Activated T-helper 1 cell treated with Interleukin-2 at 50 U/mL for 16 hours (primary cell): ENCODE data around the gene NELFB.
A peak's percentile ranks its signal among the peaks of the same experiment; 100 is the strongest.

ENCODE experiments used
- DNase-seq: peaks from one replicate; pipeline ENCODE4 v3.0.0-alpha.2; 2020; ENCODE audit warnings: low read depth

NELFB gene

DNA sequence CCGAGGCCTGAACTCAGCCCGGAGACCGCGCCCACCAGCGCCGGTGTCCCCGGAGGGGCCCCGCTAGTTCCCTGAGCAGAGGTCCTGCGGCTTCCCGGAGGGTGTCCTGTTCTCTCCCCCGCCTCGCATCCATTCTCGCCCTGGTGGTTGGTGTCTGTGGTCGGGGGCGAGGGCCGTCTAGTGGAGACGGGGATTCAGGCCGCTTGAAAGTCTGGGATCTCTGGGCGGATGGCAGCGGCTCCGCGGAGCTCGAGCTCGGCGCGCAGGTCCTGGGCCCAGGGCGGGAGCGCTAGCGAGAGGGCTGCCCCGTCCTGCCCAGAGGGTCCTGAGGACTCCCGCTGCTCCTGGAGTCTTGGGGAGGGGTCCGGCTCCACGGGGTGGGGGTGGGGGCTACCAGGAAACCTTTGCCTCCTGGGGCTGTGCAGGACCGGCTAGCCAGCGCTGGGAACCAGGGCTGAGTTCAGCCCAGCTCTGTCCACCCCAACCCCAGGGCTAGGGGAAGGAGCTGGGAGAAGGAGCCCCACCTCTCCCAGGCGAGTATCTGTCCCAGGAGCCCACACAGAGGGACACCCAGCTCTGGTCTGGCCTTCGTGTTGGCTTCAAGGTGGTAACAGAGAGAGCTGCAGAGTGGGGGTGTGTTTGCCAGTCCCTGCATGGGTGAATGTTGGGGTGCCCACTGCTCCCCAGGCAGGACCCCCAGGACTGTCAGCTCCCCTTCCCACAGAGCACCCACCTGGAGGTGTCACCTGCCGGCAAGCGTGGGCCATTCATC, 26.4 kb downstream of the NELFB start:
- DNase-seq = no peak

DNA sequence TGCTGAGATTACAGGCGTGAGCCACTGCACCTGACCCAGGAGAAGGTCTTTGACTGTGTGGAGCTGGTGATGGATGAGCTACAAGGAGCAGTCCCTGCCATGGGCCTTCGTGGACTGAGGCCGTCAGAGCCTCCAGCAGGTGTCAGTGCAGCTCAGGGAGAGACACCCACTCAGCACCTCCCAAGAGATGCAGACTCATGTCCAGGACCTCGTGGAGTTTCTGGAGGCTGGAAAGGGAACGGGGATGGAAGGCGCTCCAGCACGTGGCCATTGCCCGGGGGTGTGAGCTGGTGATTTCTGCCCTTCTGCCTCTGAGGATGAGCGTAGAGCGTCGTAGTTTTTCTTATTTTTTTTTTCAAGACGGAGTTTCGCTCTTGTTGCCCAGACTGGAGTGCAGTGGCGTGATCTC, 31.9 kb downstream of the NELFB start:
- DNase-seq = no peak

DNA sequence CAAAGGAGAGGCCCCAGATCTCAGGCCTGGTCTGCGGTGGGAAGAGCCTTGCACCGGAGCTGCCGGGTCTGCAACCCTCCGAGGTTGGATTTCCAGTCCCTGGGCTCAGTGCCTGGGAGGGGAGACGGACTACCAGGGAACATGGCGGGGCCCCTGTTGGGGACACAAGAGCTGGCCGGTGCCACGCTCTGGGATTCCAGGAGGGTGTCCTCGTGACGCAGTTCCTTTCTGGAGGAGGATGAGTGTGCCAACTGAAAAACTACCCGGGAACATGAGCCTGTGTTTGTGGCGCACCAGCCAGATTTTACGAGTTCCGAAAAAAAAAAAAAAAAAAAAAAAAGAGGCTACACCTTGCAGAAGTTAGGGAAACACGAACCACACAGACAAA, 38.0 kb downstream of the NELFB start:
- DNase-seq = no peak

DNA sequence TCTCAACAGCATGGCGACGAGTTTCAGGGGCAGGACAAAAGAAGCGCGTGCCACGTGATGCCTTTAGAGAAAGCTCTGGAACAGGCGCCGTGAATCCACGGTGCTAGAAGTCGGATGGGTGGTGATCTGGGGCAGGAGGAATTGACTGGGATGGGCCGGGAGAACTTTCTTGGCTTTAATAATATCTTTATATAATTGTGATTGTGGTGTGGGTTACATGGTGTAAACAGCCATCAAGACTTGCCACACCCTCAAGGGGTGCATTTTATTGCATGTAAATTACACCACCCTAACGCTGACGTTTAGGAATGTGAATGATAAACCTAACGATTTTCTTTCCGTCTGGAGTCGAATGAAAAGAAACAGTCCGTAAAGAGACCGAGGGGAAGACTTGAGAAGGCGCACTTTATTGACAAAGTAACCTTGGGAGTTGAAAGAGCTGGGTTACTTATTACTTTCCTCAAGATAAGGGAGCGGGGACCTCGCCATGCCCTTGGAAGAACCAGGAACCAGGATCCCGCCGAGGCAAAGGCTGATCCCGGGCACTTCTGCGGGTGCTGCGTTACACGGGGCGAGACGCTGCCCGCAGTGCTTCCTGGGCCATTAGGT, 38.5 kb downstream of the NELFB start:
- DNase-seq = no peak

DNA sequence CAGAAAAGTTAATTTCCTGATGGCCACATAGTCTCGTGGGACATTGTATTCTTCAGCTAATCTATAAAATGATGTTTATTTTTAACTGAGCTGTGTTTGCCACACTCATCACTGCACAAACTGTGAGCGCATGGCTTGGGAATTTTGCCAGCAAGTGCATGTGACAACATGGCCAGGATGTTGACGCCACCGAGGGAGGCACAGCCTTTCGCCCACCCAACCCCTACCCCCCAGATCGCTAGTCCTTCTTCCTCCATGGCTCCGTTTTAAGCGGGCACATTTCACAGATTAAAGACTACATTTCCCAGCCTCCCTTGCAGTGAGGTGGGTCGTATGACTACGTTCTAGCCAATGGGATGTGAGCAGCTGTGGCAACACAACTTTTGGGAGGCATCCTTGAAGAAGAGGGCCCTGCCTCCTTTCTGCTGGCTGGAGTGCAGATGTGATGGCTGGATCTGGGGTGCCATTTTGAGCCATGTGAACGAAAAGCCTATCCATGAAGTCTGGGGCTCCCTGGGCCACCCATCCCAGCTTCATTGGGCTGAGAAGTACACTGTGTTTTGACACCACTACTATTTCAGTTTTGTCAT, 39.1 kb downstream of the NELFB start:
- DNase-seq = no peak

DNA sequence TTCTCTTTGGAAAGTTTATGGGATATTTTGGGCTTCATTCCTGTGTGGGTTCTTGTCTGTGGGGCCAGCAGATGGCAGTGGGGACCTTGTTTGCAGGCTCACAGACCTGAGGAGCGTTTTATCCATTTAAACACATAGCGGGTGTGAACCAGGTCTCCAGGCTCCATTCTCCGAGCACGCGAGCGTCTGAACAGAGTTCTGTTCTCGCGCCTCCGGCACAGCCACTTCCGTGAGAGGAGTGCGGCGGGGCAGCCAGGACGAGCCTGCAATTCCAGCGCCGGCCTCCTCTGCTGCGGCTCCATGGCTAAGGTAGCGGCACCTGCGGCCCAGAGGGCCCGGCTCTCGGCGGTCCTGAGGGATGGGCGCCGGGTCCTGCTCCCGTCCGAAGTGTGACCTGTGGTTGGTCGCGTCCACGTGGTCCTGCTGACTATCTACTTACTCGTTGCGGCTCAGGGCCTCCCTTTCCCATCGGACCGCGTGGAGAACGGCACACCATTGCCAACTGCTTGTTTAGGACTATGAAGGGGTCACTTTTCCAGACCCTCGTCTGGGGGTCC, 39.6 kb downstream of the NELFB start:
- no peak for DNase-seq

DNA sequence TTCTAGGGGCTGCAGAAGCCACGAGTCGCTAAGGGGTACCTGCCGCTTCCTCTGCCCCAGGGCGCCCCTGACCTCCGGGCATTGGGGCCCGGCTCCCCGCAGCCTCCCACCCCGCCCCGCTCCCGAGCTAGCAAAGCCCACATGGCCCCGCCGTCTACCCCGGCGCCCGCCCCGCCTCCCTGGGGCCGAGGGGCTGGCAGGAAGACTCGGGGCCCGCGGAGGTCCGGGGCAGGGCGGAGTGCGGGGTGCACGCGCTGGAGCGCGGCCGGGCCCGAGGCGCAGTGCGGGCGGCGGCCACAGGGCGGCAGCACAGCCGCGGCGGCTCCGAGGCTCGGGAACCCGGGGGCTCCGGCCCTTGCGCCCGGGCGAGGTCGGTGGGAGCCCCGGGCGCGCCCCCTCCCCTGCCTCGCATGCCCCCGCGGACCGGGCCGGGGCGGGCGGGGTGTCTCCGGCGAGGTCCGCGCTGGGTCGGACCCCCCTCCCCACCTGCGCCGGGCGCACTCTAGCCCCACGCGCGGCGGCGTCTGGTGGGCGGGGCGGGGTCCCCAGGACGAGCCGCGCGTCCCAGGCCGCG, 40.2 kb downstream of the NELFB start:
- no peak for DNase-seq

DNA sequence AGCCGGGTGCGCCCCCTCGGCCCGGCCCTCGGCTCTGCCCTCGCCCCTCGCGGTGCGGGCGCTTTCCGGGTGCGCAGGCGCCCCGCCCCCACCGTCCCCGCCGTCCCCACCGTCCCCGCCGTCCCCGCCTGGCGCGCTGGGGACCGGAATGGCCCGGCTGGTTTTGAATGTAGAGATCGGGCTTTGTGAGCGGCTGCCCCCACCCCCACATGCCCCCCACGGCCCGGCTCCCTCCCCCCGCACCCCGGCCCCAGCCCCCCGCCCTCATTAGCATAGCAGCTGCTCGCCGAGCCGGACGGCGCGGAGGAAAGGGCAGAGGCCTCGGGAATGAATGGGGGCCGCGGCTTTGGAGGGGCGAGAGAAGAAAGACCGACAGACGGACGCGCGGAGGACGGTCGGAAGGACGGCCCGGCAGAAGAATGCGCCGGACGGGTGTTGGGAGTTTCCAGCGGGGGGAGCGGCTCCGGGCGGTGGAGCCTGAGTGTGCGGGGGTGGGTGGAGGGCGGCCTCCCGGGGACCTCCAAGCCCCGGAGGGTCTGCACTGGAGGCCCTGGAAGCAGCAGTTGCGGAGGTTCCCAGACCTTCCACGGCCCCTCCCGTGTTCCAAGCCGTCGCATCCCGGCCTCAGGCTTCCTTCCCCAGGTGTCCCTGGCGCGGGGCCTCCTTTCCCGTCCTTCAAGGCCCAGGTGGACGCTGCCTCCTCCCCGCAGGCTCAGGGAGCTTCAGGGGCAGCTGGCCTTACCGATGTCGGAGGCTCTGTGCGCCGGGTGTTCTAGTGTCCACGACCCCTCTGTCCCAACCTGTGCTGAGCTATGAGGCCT, 40.9 kb downstream of the NELFB start:
- DNase-seq = no peak

DNA sequence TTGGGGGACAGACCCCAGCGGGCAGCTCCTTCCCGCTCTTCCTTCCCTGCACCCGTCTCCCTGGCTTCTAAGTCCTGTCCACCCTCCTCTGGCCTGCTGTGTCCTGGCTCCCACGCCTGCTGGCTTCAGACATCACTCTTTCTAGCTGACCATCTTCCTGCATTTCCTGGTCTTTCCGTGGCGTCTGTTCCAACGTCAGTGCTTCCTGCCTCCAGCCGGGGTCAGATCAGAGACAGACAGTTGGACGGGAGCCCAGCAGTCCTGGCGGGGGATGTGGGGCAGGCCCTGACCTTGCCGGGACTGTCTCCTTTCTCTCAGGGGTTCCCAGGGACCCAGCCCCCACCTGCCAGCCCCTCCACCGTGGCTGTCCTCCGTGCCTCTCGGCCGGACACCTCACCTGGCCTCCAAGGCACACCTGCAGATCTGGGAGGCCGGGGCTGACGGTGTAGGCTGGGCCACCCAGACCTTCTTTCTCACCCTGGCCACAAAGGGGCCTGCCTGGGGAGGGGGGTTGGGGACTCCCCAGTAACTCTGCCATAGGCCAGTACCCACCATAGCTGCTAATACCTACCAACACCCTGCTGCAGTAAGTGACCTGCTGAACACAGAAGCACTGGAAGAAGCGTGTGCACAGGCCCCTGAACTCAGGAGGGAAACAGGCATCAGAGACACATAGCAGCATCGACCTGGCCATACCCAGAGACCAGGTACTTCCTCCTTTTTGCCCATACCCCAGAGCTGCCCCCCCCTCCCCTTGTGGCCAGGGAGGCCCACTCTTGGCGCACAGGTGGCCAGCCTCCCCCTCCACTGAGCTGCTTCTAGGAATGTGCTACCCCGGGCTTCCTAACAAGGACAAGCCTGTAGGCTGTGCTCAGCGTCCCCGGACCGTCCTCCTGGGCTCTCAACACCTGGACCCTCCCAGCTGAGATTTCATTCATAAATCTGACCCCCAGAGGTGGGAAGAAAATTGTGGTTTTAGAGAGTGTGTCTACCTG, 41.8 kb downstream of the NELFB start:
- DNase-seq = no peak

DNA sequence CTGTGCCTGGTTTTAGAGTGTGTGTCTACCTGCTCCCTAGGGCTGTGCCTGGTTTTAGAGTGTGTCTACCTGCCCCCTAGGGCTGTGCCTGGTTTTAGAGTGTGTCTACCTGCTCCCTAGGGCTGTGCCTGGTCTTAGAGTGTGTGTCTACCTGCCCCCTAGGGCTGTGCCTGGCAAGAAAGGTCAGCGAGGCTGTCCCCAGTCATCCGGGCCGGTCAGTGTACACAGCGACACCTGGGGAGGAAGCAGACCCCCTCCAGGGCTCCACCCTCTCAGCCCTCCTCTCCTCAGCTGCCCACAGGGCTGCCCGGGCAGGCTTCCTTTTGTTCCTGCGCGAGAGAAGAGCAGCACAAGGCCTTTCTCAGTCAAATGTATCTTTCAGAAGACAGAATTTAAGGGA, 42.8 kb downstream of the NELFB start:
- DNase-seq = no peak

DNA sequence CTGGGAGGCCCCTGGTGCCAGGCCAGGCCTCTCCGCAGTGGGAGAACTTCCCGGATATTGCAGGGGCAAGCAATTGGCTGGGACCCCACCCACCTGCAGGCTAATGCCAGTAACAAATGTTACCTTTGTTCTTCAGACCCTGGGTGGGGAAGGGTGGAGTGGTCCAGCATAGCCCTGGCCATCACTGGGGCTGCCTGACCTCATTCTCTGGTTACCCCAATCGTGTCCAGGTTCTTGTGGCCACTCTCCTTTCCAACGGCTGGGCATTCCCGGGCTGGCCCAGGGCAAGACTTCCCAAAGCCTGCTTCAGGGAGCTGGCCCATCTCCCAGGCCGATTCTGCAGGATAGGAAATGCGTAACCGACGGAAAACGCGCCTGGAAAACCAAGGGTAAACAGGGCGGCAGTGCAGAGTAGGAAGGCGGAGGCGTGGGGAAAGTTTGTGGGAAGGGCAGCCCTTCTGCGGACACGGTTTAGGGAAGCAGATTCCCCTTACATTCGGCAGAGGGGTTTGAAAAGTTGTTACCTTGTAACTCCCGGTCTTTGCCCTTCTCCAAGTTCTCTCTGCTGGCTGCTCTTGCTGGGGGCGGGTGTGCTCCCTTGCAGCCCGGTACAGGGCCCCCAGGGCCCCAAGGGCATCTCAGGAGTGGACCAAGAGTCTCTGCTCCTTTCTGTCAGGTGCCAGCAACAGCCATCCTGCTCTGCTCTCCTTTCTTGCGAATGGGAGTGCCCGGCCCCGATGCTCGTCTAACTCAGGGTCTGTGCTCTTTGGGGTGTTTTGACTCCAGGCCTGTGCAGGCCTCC, 43.5 kb downstream of the NELFB start:
- no peak for DNase-seq

DNA sequence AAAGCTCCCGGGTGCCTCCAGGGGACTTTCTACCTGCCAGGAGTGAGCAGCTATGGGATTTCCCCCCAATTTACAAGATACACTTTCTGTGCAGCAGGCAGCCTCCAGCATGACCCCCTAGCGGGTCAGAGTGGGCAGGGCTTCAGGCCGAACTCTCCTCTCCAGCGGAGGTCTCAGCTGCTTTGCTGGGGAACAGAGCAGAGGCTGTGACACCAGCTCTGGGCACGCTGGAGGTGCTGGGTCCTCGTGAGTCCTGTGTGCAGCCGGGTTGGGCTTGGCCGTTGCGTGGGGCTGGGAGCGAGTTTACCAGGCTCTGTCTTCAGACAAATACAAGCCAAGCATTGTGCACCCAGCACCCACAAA, 44.1 kb downstream of the NELFB start:
- DNase-seq = no peak

DNA sequence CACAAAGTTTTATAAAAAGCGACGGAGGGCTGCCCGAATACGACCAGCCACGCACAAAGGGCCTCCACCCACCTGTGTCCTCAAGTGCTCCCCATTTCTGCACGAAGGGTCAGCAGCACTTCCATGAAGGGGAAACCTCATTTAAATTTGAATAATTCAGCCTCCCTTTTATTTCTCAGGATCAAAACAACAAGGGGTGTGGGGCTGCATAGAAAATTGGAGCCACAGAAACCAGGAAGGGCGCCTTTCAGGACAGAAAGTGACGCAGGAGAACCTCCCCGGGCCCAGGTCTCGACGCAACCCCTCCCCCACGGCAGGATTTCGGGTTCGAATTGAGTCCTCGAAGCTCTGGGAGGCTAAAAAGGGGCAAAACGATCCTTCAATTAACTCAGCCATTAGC, 44.8 kb downstream of the NELFB start:
- DNase-seq = no peak

DNA sequence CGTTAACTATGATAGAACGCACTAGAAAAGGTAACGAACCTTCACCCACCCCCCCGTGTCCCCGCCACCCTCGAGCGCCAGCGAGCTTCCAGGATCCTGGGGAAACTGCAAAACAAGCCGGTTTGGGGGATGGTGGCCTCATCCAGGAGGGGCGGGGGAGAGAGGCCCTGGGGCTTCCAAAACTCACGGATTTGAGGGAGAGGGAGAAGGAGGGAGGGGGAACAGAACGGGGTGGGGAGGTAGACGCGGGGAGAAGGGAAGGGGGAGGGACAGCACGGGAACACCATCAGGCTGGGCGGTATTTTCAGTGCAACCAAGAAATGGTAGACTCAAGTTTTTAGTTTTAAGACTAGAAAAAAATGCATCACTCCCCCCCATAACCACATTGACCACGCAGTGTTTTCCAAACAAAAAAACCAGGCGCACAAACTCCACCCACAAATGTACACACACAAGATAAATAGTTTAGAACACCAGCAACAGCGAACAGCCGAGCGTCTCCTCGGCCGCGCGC, 45.5 kb downstream of the NELFB start:
- DNase-seq = no peak

DNA sequence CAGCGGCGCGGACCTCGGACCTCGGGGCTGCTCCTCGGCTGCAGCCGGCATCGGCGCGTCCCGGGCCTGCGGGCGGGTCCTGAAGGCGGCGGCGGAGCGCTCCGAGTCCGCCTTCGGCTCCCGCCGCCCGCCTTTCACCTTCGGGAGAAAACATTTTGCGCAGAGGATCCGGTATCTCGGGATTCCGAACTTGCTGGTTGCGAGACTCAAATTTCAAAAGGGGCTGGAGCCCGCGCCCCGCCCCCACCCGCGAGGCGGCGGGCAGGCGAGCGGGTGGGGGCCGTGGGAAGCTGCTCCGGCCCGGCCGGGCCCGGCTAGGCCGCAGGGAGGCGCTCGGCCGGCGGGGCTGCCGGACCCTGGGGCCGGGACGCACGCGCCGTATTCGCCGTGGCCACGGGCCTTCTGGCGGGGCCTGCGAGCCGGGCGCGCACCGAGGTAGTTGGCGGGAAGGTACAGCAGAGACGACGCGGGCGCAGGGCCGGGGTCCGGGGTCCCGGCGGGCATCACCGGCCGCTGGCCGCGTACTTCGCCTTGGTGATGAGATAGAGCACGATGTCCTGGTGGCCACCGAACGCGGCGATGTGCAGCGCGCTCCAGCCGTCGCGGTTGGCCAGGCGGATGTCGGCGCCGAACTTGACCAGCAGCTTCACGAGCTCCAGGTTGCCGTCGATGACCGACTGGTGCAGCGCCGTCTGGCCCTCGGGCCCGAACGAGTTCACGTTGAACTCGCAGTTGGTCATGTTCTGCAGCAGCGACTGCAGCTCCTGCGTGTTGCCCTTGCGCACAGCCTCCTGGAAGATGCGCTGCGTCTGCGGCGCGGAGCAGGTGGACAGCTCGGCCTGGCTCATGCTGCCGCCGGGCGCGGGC, 46.2 kb downstream of the NELFB start:
- no peak for DNase-seq

DNA sequence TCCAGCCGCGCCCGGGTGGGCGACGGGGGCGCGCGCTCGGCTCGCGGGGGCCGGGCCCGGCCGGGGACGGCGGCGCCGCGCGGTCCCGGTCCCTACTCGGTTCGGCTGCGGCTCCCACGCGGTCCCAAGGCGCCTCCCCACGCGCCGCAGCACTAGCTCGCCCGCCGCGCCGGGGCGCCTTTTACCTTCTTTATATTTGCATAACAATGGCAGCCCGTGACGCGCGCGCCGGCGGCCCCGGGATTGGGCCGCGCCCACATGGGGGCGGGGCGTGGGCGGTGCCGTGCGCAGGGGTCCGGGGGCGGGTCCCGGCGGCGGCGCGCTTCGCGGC, 47.0 kb downstream of the NELFB start, which contains the start of gene NRARP:
Gene NRARP (minus strand): TSS at position 154 of the 331 bp plus-strand sequence. CDS start 343 bp downstream, outside the sequence.
- DNase-seq = peak; percentile 90

DNA sequence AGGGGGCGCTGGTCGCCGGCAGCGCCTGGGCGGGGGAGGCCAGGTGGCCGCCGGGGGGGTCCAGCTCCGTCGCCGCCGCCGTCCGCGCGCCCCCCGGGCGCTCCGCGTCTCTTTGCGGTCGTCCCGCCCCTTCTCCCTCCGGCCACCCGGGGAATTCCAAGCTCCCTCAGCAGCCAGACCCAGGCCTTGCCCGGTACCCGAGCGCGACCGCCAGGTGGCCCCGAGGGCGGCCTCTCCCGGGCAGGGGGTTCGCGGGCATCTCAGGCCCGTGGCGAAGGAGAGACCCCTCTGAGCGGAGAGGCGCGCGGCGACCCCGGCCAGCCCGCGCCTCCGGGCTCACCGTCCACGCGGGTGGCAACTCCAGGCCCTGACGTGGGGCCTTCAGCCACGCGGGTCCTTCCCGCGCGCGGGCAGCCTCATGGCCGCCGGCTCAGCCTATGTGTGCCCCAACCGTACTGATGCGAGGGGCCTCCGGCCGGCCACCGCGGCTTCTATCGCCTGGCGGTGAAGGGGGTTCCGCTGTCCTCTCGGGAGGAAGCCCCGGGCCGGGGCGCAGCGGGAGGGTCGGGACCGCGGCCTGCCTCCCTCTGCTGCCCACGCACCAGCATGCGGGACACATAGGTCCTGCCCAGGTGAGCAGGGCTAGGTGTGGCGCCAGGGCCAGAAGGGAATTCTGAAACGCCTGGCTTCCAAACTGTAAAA, 47.5 kb downstream of the NELFB start:
- DNase-seq = no peak
